Psoas muscle (tissue), 8 donors: Measurements from ENCODE around the gene CNNM3. TPM values are rescaled to one million over a fixed set of nuclear protein-coding genes. Genes with fewer than 3 reads are reported as not detected.
"Not testable (repeated sequence)": the region's sequence is repeated elsewhere in the genome, so short reads cannot be mapped to it uniquely, and the experiment has no call there.

Experiments
- ATAC-seq, 4 donors: fragments of 200-7000 bp; cut with Tn5 transposase; one replicate each; pipeline ENCODE4 v1.9.1; 2020; ENCODE audit warnings: moderate library complexity in 3 of 4, mild to moderate bottlenecking in 2 of 4
- DNase-seq, 2 donors: peaks; one replicate each; pipeline ENCODE4 v3.0.0-alpha.2; 2020
- H3K27ac ChIP-seq: fragments of 200-600 bp; one replicate; pipeline ENCODE4 v1.8.0; 2022
- H3K27me3 ChIP-seq, 3 donors: fragments of 200-600 bp in 1 of 3; one replicate each; pipeline versions ENCODE4 v1.6.1 to v1.8.0; 2013 to 2022; ENCODE audit warnings: low read length in 2 of 3, mild to moderate bottlenecking in 2 of 3, moderate library complexity in 1 of 3; ENCODE audit not compliant: insufficient read depth in 3 of 3
- H3K36me3 ChIP-seq, 2 donors: fragments of 200-600 bp in 1 of 2; one replicate each; pipeline versions ENCODE4 v1.6.1 to v1.8.0; 2013 to 2022; ENCODE audit warnings: low read depth in 1 of 2, mild to moderate bottlenecking in 1 of 2, moderate library complexity in 1 of 2; ENCODE audit not compliant: insufficient read depth in 1 of 2
- H3K4me1 ChIP-seq: fragments of 200-600 bp; one replicate; pipeline ENCODE4 v1.8.0; 2022
- H3K4me3 ChIP-seq: fragments of 200-600 bp; one replicate; pipeline ENCODE4 v1.8.0; 2022; ENCODE audit warnings: mild to moderate bottlenecking
- H3K9me3 ChIP-seq: fragments of 200-600 bp; one replicate; pipeline ENCODE4 v1.8.0; 2022
- CTCF ChIP-seq: fragments of 200-600 bp; IDR thresholded peaks from one replicate; pipeline ENCODE4 v1.8.0; 2022; ENCODE audit warnings: antibody characterized with exemption
- whole genome bisulfite sequencing, 3 donors: extraction: QIAGEN DNeasy Blood & Tissue Kit; methylation state at CpG; one replicate each; pipeline versions ENCODE4 v1.1.6 to v1.1.7; 2013; 5-methylcytosine and 5-hydroxymethylcytosine counted together
- intact Hi-C, 2 donors: fragments of 100-400 bp; cut with DNase I; formaldehyde crosslinking; loops; one replicate each; pipeline versions ENCODE4 v1.11.0 to v1.14.2; 2022
- polyA plus RNA-seq, 3 donors: library from polyadenylated mRNA; stranded (reverse); fragments of 200-250 nt; gene quantifications; one replicate each; pipeline ENCODE4 v1.2.3, GENCODE V29; 2013
- total RNA-seq, 4 donors: library from RNA; stranded (reverse); fragmentation: NEBNext Ultra II Directional in 2 of 4; extraction: Animal tissue kit (Norgen Biotek cat#: 25700) in 2 of 4; gene quantifications; one replicate each; pipeline versions ENCODE4 v1.2.1 to v1.2.4, GENCODE V29; 2021 to 2023
- donor health status: healthy with polysubstance abuse.
- donor health status: DM: no; HTN: no; CAD: no; lungs with moderate emphysema.
- donor health status: Bipolar disorder and iron deficiency.
- donor health status: healthy.
- donor health status: DM: yes; HTN: yes; CAD: no.
- donor health status: DM: no; HTN: no; CAD: no.
- donor health status: DM: no; HTN: no; CAD: no.
- donor health status: DM: yes; HTN: yes; CAD: no.

CNNM3 gene
- total and polyA plus RNA-seq, 7 donors: 4.2 to 12.6 (median 7.7) TPM

GRCh38 chr2:96859681-96860064 is 43.6 kb downstream of the CNNM3 start:
- H3K9me3 ChIP-seq: no peaks in the 10 kb centered on the region
- no peak for ATAC-seq
- DNase-seq: no peak
- H3K27me3 ChIP-seq: no peaks in the 10 kb centered on the region
- no peak overlapping the region for H3K27ac ChIP-seq
- H3K4me3 ChIP-seq: no peak overlapping the region
- H3K36me3 ChIP-seq: peaks cover 0 to 46% of the 10 kb centered on the region in 2 donors
- WGBS, 3 donors: 40 to 50% (median 48%) methylated on average over 4 of the region's 4 CpGs
- no peak for TF ChIP-seq CTCF
- intact Hi-C loops: loop anchor here in 1 of 2 donors (2.0 kb wide), 1 partner anchor 91 kb away; no protein-coding TSS in a partner anchor
- H3K4me1 ChIP-seq: peaks cover 17% of the 10 kb centered on the region

GRCh38 chr2:96860065-96861029 is 44.3 kb downstream of the CNNM3 start:
- peaks cover 17% of the 10 kb centered on the region for H3K4me1 ChIP-seq
- intact Hi-C loops: loop anchor here in 1 of 2 donors (1.0 kb wide), 1 partner anchor 88 kb away; no protein-coding TSS in a partner anchor
- no peaks in the 10 kb centered on the region for H3K27me3 ChIP-seq
- H3K4me3 ChIP-seq: no peak overlapping the region
- H3K36me3 ChIP-seq: peaks cover 0 to 52% of the 10 kb centered on the region in 2 donors
- H3K9me3 ChIP-seq: no peaks in the 10 kb centered on the region
- ATAC-seq (no peak), DNase-seq (peak in 1 of 2 donors; percentile 59)
- 76 to 80% (median 77%) methylated on average over 37 to 38 of the region's 38 CpGs for WGBS, 3 donors
- no peak overlapping the region for H3K27ac ChIP-seq
- no peak for TF ChIP-seq CTCF

DNA sequence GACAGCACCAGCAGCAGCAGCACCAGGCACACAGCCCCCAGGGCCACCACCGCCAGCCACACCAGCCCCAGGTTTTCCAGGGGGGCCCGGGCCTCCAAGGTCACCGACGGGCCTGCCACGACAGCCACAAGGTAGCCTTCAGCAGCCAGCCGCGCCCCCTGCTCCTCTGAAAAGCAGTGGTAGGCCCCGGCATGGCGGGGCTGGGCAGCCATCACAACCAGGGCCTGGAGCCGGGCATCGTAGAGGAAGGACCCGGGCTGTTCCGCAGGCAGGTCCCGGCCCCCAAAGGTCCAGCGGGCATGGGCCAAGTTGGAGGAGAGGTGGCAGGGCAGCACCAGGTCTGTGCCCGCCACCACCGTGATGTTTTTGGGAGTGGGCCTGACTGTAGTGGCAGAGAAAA is 45.0 kb downstream of the CNNM3 start:
- Histone ChIP-seq H3K36me3 (peaks cover 0 to 60% of the 10 kb centered on the region in 2 donors), H3K27ac (no peak overlapping the region), H3K4me3 (no peak overlapping the region), H3K27me3 (no peaks in the 10 kb centered on the region), H3K9me3 (no peaks in the 10 kb centered on the region), H3K4me1 (peaks cover 17% of the 10 kb centered on the region)
- DNase-seq: peak in 1 of 2 donors; percentile 29
- no peak for TF ChIP-seq CTCF
- no peak for ATAC-seq
- WGBS, 3 donors: 89 to 93% (median 93%) methylated on average over 15 to 17 of the region's 17 CpGs
- intact Hi-C loops: loop anchor here in 1 of 2 donors (1.0 kb wide), 1 partner anchor 87 kb away; no protein-coding TSS in a partner anchor

DNA sequence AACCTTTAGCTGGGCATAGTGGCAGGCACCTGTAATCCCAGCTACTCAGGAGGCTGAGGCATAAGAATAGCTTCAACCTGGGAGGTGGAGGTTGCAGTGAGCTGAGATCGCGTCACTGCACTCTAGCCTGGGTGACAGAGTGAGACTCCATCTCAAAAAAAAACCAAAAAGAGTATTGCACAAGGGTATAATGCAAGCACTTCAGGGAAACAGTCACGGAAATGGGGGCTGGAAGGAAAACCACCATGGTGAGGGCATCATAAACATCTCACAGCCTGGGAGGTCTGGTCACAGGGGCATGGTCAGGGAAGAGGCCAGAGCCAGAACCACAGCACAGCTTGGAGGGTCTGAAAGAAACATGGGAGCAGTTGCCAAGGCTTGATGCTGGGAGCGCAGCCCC is 47.0 kb downstream of the CNNM3 start:
- DNase-seq, ATAC-seq, H3K27me3 ChIP-seq, H3K4me3 ChIP-seq, intact Hi-C loops, H3K9me3 ChIP-seq, H3K27ac ChIP-seq: not testable (repeated sequence)
- 86 to 93% (median 93%) methylated on average over 4 of the region's 4 CpGs for WGBS, 3 donors
- Histone ChIP-seq H3K36me3 (peaks cover 0 to 73% of the 10 kb centered on the region in 2 donors), H3K4me1 (peaks cover 20% of the 10 kb centered on the region)

- 88 to 92% (median 91%) methylated on average over 18 to 19 of the region's 19 CpGs for WGBS, 3 donors
- Histone ChIP-seq H3K9me3 (no peaks in the 10 kb centered on the region), H3K27me3 (no peaks in the 10 kb centered on the region), H3K27ac (no peak overlapping the region), H3K4me1 (peaks cover 19% of the 10 kb centered on the region), H3K36me3 (peaks cover 0 to 73% of the 10 kb centered on the region in 2 donors), H3K4me3 (no peak overlapping the region)
- DNase-seq (no peak), ATAC-seq (no peak)
- intact Hi-C loops: no loop called here
- no peak for TF ChIP-seq CTCF
Observed at GRCh38 chr2:96863575-96864342, 47.7 kb downstream of the CNNM3 start.
